NCI-H2227 (cell line): Measurements from ENCODE around the gene BACH2.

Source experiments
- DNase-seq: peaks from one replicate; lab custom pipeline; 2025; ENCODE audit not compliant: unreplicated experiment; lab: John Stamatoyannopoulos, UW

Gene BACH2

GRCh38 chr6:90238496-90239266, 58.0 kb downstream of the BACH2 start:
- no peak for DNase-seq

- no peak for DNase-seq
Measured at GRCh38 chr6:90237350-90237990, 59.2 kb downstream of the BACH2 start.

GRCh38 chr6:90233994-90234393, 62.6 kb downstream of the BACH2 start:
- no peak for DNase-seq

GRCh38 chr6:90233213-90233612, 63.4 kb downstream of the BACH2 start:
- no peak for DNase-seq

- no peak for DNase-seq
Measured at GRCh38 chr6:90231798-90232197, 64.8 kb downstream of the BACH2 start.

GRCh38 chr6:90231308-90231707, 65.3 kb downstream of the BACH2 start:
- no peak for DNase-seq

GRCh38 chr6:90230548-90231215, 66.0 kb downstream of the BACH2 start:
- no peak for DNase-seq

- no peak for DNase-seq
Measured at GRCh38 chr6:90229331-90230010, 67.2 kb downstream of the BACH2 start.

- DNase-seq = no peak
Measured at GRCh38 chr6:90227673-90228072, 69.0 kb downstream of the BACH2 start.

- DNase-seq = no peak
Measured at GRCh38 chr6:90227213-90227612, 69.4 kb downstream of the BACH2 start.

- DNase-seq = no peak
Measured at GRCh38 chr6:90226257-90226656, 70.4 kb downstream of the BACH2 start.

DNA sequence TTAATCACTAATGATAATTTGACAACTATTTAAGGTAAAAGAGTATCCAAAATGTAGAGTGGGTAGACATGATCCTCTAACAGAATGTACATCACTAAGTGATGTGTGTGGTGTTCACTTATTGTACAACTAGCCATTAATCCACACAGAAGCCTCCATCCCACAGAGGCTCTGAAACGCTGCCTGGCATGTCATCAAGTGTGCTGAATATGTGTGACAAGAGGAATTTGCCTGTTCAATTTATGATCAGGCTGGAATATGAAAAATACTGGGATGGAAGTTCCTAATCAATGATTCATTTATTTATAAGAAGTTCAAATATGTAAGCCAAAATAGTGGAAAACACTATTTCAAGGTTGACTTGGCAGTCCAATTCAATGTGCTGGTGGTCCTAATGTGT, 72.4 kb downstream of the BACH2 start:
- no peak for DNase-seq

DNA sequence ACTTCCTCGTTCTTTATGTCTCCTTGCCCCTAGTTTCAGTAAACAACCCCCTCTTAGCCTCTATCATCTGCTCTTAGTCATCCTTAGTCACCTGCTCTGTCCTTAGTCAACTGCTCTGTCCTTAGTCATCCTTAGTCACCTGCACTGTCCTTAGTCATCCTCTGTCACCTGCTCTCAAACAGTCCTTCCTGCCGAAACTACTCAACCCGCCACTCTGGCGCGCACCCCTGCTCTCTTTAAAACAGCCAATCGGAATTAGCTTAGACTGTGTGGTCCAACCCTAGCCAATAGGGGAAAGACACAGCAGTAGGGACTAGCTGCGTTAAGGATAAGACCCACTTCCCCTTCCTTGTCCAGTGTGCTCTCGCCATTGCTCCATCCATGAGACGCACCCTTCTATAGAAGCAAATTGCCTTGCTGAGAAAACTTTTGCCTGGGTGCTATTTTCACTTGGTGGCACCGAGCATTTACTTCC, 73.9 kb downstream of the BACH2 start:
- no peak for DNase-seq

GRCh38 chr6:90222008-90222407, 74.6 kb downstream of the BACH2 start:
- no peak for DNase-seq

DNA sequence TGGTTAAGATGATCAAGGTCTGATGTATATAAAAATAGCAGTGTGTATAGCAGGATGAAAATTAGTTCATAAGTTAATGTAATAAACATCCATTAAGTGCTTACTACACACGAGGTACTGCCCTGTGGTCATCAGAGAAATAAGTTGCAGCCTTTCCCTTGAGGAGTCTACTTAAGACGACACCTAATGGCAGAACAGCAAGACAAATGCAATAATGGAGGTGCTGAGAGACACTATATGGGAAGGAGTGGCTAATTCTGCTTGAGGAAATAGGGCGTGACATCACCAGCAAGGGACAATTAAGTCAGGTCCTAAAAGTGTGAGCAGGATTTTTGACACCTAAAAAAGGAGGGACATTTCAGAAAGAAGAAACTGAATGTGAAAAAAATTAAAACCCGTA, 75.2 kb downstream of the BACH2 start:
- DNase-seq = peak; percentile 3

DNA sequence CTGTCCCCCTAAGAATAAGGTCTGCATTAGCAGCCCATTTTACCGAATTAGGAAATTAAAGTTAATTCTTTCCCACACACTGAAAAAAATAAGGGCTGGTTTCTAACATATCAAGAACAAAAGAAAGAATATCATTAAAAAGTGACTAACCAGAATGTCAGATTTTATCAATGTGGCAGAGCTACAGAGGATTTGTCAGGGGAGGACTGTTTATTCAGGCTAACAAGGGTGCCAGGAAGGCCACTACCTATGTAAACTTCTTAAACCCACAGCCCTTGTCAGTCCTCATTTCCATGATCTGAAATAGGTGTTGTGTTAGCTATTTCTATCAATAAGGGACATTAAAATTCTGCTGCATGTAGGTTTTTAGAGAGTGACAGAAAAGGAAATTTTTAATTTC, 76.4 kb downstream of the BACH2 start:
- no peak for DNase-seq

DNA sequence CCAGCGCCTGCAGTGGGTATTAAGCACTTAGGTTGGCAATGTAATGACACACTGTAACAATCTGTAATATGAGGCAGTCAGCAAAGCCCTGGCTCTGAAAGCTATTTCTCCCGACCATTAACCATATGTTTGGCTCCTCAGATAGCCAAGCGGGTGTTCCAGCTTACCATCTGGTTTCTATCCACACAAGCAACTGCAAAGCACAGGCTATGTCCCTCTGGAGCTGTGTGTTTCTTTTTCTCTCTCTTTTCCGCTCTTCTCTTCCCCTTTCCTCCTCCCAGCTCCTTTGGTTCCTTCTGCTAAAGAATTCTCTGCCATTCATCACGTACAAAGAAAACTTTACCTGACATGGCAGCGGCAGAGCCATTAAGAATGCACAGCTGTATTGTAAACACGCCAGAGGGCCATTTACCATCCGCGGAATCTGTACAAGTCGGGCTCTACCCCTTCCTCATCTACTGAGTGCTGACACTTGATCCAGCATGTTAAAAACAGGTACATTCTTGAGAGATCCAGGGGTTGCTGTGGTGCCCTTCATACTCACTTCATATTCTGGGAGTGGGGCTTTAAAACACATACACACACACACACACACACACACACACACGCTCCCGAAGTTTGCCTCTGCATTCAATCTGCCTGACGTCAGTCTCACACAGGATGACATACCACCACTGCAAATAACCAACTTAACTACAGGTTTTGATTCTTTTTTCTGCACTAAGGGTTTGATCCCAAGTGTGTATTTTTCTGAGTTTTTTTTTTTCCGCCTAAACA, 77.2 kb downstream of the BACH2 start:
- DNase-seq = peak; percentile 67

- DNase-seq = no peak
Measured at GRCh38 chr6:90218959-90219208, 77.8 kb downstream of the BACH2 start.

DNA sequence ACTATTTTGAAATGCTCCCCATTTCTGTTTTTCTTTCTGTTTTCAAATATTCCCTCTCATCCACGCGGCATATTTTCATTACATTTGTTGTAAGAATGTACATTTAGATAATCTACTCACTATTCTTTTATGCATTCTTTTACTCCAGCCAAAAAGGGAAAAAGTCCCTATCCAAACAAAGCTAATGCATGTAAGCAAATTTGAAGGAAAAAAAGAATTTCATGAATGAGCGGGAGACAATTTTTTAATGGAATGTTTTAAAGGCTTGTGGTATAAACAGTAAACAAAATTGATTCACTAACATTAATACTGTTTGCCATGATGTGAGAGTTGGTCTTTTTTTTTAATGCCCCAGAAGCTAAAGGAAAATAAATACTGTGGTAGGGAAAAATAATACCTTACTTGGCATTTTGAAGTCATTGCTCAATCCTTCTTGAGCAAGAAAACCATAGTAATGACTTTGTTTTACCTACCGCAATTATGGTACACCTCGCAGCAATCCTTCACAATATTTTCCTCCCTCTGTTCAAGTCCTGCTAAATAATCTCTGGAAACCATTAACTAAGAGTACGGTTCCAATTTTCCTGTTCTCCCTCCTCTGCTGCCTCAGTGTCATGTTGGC, 79.0 kb downstream of the BACH2 start:
- no peak for DNase-seq
